Measurements from ENCODE around the gene GOLGA1. TPM values are rescaled to one million over a fixed set of nuclear protein-coding genes. Genes with fewer than 3 reads are reported as not detected.

GOLGA1 gene
- total and polyA plus RNA-seq, 2 of the 13 experiments (the other 11 are each of a cell fraction or from before 2014, with no cell fraction given): 12.7 to 15.9 TPM

GRCh38 chr9:124950050-124950718 is 9.3 kb upstream of the GOLGA1 start (continued):
- TF ChIP-seq MBD4 (IDR thresholded peaks at IDR 0.05; ENCODE audit: borderline replicate concordance, low read length) (peak; percentile 57; the same call in 1 of the 2 replicates), USF2 (IDR thresholded peaks at IDR 0.05; ENCODE audit: low read depth, low read length) (no peak), USF2 (CRISPR knock-in tag; IDR thresholded peaks at IDR 0.05; ENCODE audit: borderline replicate concordance) (no peak), ZNF710 (CRISPR knock-in tag; IDR thresholded peaks at IDR 0.05; ENCODE audit: borderline replicate concordance) (no peak), ZNF275 (CRISPR knock-in tag; IDR thresholded peaks at IDR 0.05; ENCODE audit: borderline replicate concordance) (no peak), TRAFD1 (CRISPR knock-in tag; IDR thresholded peaks at IDR 0.05; ENCODE audit: borderline replicate concordance) (no peak), SOX13 (IDR thresholded peaks at IDR 0.05) (no peak), SOX13 (CRISPR knock-in tag; conservative IDR thresholded peaks at IDR 0.05 in 1 of 2, IDR thresholded peaks at IDR 0.05 in 1 of 2) (peak in 1 of 2 experiments; percentile 71; a peak in 2 of 4 replicates), HMGA1 (CRISPR knock-in tag; conservative IDR thresholded peaks at IDR 0.05) (no peak), YEATS4 (CRISPR knock-in tag; IDR thresholded peaks at IDR 0.05; ENCODE audit: borderline replicate concordance) (no peak)
- TF ChIP-seq, protein P1, sequence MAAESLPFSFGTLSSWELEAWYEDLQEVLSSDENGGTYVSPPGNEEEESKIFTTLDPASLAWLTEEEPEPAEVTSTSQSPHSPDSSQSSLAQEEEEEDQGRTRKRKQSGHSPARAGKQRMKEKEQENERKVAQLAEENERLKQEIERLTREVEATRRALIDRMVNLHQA (CRISPR knock-in tag; IDR thresholded peaks at IDR 0.05): no peak
- TF ChIP-seq, protein P2, sequence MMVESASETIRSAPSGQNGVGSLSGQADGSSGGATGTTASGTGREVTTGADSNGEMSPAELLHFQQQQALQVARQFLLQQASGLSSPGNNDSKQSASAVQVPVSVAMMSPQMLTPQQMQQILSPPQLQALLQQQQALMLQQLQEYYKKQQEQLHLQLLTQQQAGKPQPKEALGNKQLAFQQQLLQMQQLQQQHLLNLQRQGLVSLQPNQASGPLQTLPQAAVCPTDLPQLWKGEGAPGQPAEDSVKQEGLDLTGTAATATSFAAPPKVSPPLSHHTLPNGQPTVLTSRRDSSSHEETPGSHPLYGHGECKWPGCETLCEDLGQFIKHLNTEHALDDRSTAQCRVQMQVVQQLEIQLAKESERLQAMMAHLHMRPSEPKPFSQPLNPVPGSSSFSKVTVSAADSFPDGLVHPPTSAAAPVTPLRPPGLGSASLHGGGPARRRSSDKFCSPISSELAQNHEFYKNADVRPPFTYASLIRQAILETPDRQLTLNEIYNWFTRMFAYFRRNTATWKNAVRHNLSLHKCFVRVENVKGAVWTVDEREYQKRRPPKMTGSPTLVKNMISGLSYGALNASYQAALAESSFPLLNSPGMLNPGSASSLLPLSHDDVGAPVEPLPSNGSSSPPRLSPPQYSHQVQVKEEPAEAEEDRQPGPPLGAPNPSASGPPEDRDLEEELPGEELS (CRISPR knock-in tag; IDR thresholded peaks at IDR 0.05): peak; percentile 85
- TF ChIP-seq, protein P3, sequence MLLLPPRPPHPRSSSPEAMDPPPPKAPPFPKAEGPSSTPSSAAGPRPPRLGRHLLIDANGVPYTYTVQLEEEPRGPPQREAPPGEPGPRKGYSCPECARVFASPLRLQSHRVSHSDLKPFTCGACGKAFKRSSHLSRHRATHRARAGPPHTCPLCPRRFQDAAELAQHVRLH (CRISPR knock-in tag; IDR thresholded peaks at IDR 0.05; ENCODE audit: borderline replicate concordance, low read depth): no peak
- TF ChIP-seq, protein P4, sequence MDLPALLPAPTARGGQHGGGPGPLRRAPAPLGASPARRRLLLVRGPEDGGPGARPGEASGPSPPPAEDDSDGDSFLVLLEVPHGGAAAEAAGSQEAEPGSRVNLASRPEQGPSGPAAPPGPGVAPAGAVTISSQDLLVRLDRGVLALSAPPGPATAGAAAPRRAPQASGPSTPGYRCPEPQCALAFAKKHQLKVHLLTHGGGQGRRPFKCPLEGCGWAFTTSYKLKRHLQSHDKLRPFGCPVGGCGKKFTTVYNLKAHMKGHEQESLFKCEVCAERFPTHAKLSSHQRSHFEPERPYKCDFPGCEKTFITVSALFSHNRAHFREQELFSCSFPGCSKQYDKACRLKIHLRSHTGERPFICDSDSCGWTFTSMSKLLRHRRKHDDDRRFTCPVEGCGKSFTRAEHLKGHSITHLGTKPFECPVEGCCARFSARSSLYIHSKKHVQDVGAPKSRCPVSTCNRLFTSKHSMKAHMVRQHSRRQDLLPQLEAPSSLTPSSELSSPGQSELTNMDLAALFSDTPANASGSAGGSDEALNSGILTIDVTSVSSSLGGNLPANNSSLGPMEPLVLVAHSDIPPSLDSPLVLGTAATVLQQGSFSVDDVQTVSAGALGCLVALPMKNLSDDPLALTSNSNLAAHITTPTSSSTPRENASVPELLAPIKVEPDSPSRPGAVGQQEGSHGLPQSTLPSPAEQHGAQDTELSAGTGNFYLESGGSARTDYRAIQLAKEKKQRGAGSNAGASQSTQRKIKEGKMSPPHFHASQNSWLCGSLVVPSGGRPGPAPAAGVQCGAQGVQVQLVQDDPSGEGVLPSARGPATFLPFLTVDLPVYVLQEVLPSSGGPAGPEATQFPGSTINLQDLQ (CRISPR knock-in tag; IDR thresholded peaks at IDR 0.05): no peak

All from HepG2 (cell line).